Measurements from ENCODE around the gene UBE2D3. TPM values are rescaled to one million over a fixed set of nuclear protein-coding genes. Genes with fewer than 3 reads are reported as not detected.

The UBE2D3 gene
- total RNA-seq, 4 donors from 2014 or later, result 436 to 523 (median 488) TPM

- Histone ChIP-seq H3K4me3 (no peak overlapping the region), H3K4me1 (peaks cover 42% of the 10 kb centered on the region), H3K27me3 (no peaks in the 10 kb centered on the region), H3K9me3 (no peaks in the 10 kb centered on the region), H3K27ac (no peak overlapping the region), H3K36me3 (peaks cover 46% of the 10 kb centered on the region)
- TF ChIP-seq POLR2A (IDR thresholded peaks at IDR 0.05) (no peak), POLR2AphosphoS5 (IDR thresholded peaks at IDR 0.05) (no peak), EP300 (IDR thresholded peaks at IDR 0.05) (no peak), CTCF (IDR thresholded peaks at IDR 0.05) (no peak)
- DNase-seq (ENCODE audit: low spot score in 2 of 2), result no peak
- WGBS, result 71% methylated on average over 2 of the region's 2 CpGs
These were observed 19.3 kb downstream of the UBE2D3 start for GRCh38 chr4:102808009-102808408.

GRCh38 chr4:102807345-102807744, 20.0 kb downstream of the UBE2D3 start:
- Histone ChIP-seq H3K4me3 (no peak overlapping the region), H3K4me1 (peaks cover 38% of the 10 kb centered on the region), H3K9me3 (no peaks in the 10 kb centered on the region), H3K36me3 (peaks cover 52% of the 10 kb centered on the region), H3K27me3 (no peaks in the 10 kb centered on the region), H3K27ac (no peak overlapping the region)
- DNase-seq (ENCODE audit: low spot score in 2 of 2), result no peak
- TF ChIP-seq POLR2AphosphoS5 (IDR thresholded peaks at IDR 0.05) (no peak), EP300 (IDR thresholded peaks at IDR 0.05) (no peak)
- WGBS, result 64% methylated on average over 1 of the region's 1 CpG

- Histone ChIP-seq H3K27ac (no peak overlapping the region), H3K9me3 (no peaks in the 10 kb centered on the region), H3K36me3 (peaks cover 84% of the 10 kb centered on the region), H3K27me3 (no peaks in the 10 kb centered on the region), H3K4me3 (no peak overlapping the region), H3K4me1 (no peaks in the 10 kb centered on the region)
- DNase-seq (ENCODE audit: low spot score in 2 of 2), result no peak
- 87% methylated on average over 2 of the region's 2 CpGs for WGBS
- TF ChIP-seq POLR2A (IDR thresholded peaks at IDR 0.05), result no peak
- no peak for TF ChIP-seq POLR2AphosphoS5 (IDR thresholded peaks at IDR 0.05)
- no peak for TF ChIP-seq EP300 (IDR thresholded peaks at IDR 0.05)
- no peak for TF ChIP-seq CTCF (IDR thresholded peaks at IDR 0.05)
These were observed 27.5 kb downstream of the UBE2D3 start for GRCh38 chr4:102799816-102800215.

- TF ChIP-seq CTCF (IDR thresholded peaks at IDR 0.05) (no peak), EP300 (IDR thresholded peaks at IDR 0.05) (no peak), POLR2AphosphoS5 (IDR thresholded peaks at IDR 0.05) (no peak), POLR2A (IDR thresholded peaks at IDR 0.05) (no peak)
- peaks cover 48% of the 10 kb centered on the region for H3K36me3 ChIP-seq
- H3K9me3 ChIP-seq, result no peaks in the 10 kb centered on the region
- H3K27ac ChIP-seq, result no peak overlapping the region
- no peak for DNase-seq (ENCODE audit: low spot score in 2 of 2)
- no peaks in the 10 kb centered on the region for H3K4me1 ChIP-seq
- WGBS, result 89% methylated on average over 2 of the region's 2 CpGs
- H3K27me3 ChIP-seq, result no peaks in the 10 kb centered on the region
- H3K4me3 ChIP-seq, result no peak overlapping the region
These were observed 32.4 kb downstream of the UBE2D3 start for GRCh38 chr4:102794999-102795398.

GRCh38 chr4:102792361-102792936, 34.9 kb downstream of the UBE2D3 start:
- Histone ChIP-seq H3K4me3 (no peak overlapping the region), H3K27ac (no peak overlapping the region), H3K9me3 (no peaks in the 10 kb centered on the region), H3K36me3 (peaks cover 27% of the 10 kb centered on the region), H3K27me3 (no peaks in the 10 kb centered on the region), H3K4me1 (no peaks in the 10 kb centered on the region)
- WGBS, result 86% methylated on average over 2 of the region's 2 CpGs
- no peak for DNase-seq (ENCODE audit: low spot score in 2 of 2)
- no peak for TF ChIP-seq POLR2A (IDR thresholded peaks at IDR 0.05)

- WGBS, result 90% methylated on average over 7 of the region's 7 CpGs
- TF ChIP-seq POLR2A (IDR thresholded peaks at IDR 0.05) (no peak), POLR2AphosphoS5 (IDR thresholded peaks at IDR 0.05) (no peak), EP300 (IDR thresholded peaks at IDR 0.05) (no peak), CTCF (IDR thresholded peaks at IDR 0.05) (no peak)
- Histone ChIP-seq H3K27me3 (no peaks in the 10 kb centered on the region), H3K36me3 (peaks cover 19% of the 10 kb centered on the region), H3K27ac (no peak overlapping the region), H3K4me3 (no peak overlapping the region), H3K9me3 (no peaks in the 10 kb centered on the region), H3K4me1 (no peaks in the 10 kb centered on the region)
- DNase-seq (ENCODE audit: low spot score in 2 of 2), result no peak
These were observed 36.0 kb downstream of the UBE2D3 start for GRCh38 chr4:102791318-102791835.

All from suprapubic skin (tissue), 4 donors.